Gastroesophageal sphincter (tissue), 3 donors: Measurements from ENCODE around the gene RAET1L.

Source experiments
- CTCF ChIP-seq, 4 experiments: fragments of 200-600 bp in 2 of 4; fragments of 450-650 bp in 2 of 4; sonication (generic) in 1 of 4; IDR thresholded peaks; one replicate each; pipeline ENCODE4 v1.5.1; 2017 to 2019; ENCODE audit warnings: antibody characterized with exemption in 4 of 4, mild to moderate bottlenecking in 2 of 4, moderate library complexity in 2 of 4
- EP300 ChIP-seq: sonication (generic); formaldehyde crosslinking; IDR thresholded peaks from one replicate; pipeline ENCODE4 v1.6.1; 2017; ENCODE audit warnings: antibody characterized with exemption, mild to moderate bottlenecking
- POLR2AphosphoS5 ChIP-seq: sonication (generic); formaldehyde crosslinking; IDR thresholded peaks from one replicate; pipeline ENCODE4 v1.6.1; 2017; ENCODE audit warnings: antibody characterized with exemption

DNA sequence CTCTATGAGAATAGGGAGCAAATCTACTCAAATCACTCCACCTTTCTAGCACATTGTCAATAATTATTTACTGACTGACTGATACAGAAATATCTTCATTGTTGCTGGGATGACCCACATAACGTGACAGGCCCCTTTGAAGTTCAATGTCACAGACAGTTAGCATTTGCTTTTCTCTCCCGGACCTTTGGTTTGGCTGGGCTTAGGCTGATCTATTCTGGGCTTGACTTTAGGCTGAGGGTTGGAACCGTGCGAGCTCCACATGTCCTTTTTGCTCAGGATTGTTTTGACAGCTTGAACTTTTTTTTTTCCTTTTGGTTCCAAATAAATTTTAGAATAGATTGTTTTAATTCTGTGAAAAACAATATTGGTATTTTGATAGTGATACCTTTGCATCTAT is 31.6 kb upstream of the RAET1L start:
- TF ChIP-seq CTCF (IDR thresholded peaks at IDR 0.05): no peak
- no peak for TF ChIP-seq POLR2AphosphoS5
- no peak for TF ChIP-seq EP300
